IPS-20b (cell line): ENCODE data around the gene ADCY9.
"Not testable (repeated sequence)": the region's sequence is repeated elsewhere in the genome, so short reads cannot be mapped to it uniquely, and the experiment has no call there.

Source experiments
- H3K27ac ChIP-seq: one replicate; pipeline ENCODE4 v1.5.1; 2013; ENCODE audit warnings: low read length
- H3K27me3 ChIP-seq: 2 replicates; pipeline ENCODE4 v1.6.1; 2013; ENCODE audit warnings: mild to moderate bottlenecking, low read length, inconsistent platforms; ENCODE audit not compliant: insufficient read depth
- H3K36me3 ChIP-seq: 2 replicates; pipeline ENCODE4 v1.6.1; 2013; ENCODE audit warnings: low read depth, mild to moderate bottlenecking, inconsistent platforms, low read length, moderate library complexity; ENCODE audit not compliant: insufficient read depth
- H3K4me1 ChIP-seq: 2 replicates; pipeline ENCODE4 v1.6.1; 2013; ENCODE audit warnings: mild to moderate bottlenecking, control low read depth, inconsistent platforms, low read length, moderate library complexity; ENCODE audit not compliant: insufficient read depth
- H3K4me3 ChIP-seq: 2 replicates; pipeline ENCODE4 v1.5.1; 2013; ENCODE audit warnings: mild to moderate bottlenecking, low read length, inconsistent platforms
- H3K9ac ChIP-seq: 2 replicates; pipeline ENCODE4 v1.6.1; 2013; ENCODE audit warnings: low read depth, mild to moderate bottlenecking, inconsistent platforms, low read length, moderate library complexity
- H3K9me3 ChIP-seq: 2 replicates; pipeline ENCODE4 v1.6.1; 2013; ENCODE audit warnings: mild to moderate bottlenecking, low read depth, low read length, inconsistent platforms; ENCODE audit not compliant: insufficient read depth

Gene ADCY9

DNA sequence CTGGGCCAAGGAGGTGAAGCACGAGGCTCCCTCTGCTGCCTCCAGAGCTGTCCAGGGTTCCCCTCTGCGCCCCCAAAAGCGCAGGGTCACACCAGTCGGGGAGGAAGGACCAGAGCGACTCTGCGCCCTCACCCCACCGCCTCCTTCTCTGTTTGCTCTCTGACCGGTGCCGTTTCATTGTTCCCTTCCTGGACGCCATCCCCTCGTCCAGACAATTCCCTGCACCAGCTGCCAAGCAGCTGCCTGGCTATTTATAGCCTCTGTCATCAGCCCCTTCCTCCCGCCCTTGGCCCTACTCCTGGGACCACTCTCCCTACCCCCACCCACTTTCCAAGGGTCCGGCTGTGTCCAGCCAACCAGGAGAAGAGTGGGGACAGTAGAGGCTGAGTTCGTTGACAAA, 167.0 kb downstream of the ADCY9 start:
- no peak overlapping the region for H3K9ac ChIP-seq
- no peak overlapping the region for H3K27ac ChIP-seq
- no peaks in the 10 kb centered on the region for H3K4me1 ChIP-seq
- H3K4me3 ChIP-seq: no peak overlapping the region
- H3K27me3 ChIP-seq: no peaks in the 10 kb centered on the region
- no peaks in the 10 kb centered on the region for H3K36me3 ChIP-seq
- H3K9me3 ChIP-seq: no peaks in the 10 kb centered on the region

GRCh38 chr16:3948378-3948995, 167.8 kb downstream of the ADCY9 start:
- Histone ChIP-seq H3K9ac (no peak overlapping the region), H3K36me3 (no peaks in the 10 kb centered on the region), H3K27me3 (no peaks in the 10 kb centered on the region), H3K4me3 (no peak overlapping the region), H3K4me1 (no peaks in the 10 kb centered on the region), H3K27ac (no peak overlapping the region), H3K9me3 (no peaks in the 10 kb centered on the region)

DNA sequence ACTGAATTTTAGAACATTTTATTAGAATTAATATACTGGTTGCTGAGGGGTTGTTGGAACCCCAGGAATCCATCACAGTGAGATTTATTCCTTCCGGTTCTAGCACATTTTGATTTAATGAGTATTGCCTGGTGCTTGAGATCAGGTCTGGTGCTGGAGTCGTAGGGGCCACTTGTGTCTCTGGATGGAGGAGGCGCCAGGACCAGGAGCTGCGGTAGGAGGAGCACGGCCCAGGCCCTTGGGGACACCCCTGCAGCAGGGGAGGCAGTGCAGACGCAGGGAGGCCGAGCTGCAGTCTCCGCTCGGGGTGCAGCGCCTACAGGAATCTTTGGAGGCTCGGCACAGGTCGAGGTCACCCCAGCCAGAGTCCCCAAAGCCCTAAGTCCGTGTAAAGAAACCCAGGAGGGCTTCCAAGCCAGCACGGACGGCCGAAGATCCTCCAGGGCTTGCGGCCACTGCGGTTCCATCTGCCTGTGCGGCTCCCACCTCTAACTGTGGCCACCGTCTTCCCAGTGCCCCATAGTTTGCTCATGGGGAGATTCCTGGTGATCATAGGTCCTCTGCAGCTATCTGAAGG, 169.6 kb downstream of the ADCY9 start:
- Histone ChIP-seq H3K27me3 (no peaks in the 10 kb centered on the region), H3K27ac (no peak overlapping the region), H3K4me1 (no peaks in the 10 kb centered on the region), H3K4me3 (no peak overlapping the region), H3K36me3 (no peaks in the 10 kb centered on the region), H3K9me3 (no peaks in the 10 kb centered on the region), H3K9ac (no peak overlapping the region)

- Histone ChIP-seq H3K27me3 (no peaks in the 10 kb centered on the region), H3K9me3 (no peaks in the 10 kb centered on the region), H3K4me1 (no peaks in the 10 kb centered on the region), H3K4me3 (no peak overlapping the region), H3K27ac (no peak overlapping the region), H3K9ac (no peak overlapping the region), H3K36me3 (no peaks in the 10 kb centered on the region)
These were observed 170.3 kb downstream of the ADCY9 start for GRCh38 chr16:3945751-3946603.

DNA sequence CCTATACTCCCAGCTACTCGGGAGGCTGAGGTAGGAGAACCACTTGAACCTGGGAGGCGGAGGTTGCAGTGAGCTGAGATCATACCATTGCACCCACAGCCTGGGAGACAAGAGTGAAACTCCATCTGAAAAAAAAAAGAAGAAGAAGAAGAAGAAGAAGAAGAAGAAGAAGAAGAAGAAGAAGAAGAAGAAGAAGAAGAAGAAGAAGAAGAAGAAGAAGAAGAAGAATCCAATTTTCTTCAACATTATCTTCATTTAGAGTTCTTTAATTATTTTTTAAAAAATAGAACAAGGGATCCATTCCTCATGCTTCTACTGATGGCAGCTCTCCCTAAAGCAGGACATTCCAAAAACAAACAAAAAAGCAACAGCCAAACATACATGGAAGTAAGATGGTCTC, 171.8 kb downstream of the ADCY9 start:
- H3K27ac ChIP-seq, H3K4me1 ChIP-seq, H3K9ac ChIP-seq, H3K36me3 ChIP-seq, H3K9me3 ChIP-seq, H3K27me3 ChIP-seq, H3K4me3 ChIP-seq: not testable (repeated sequence)

- not testable (repeated sequence) for H3K9ac ChIP-seq, H3K27me3 ChIP-seq, H3K9me3 ChIP-seq, H3K4me1 ChIP-seq, H3K4me3 ChIP-seq, H3K36me3 ChIP-seq, H3K27ac ChIP-seq
These were observed 174.1 kb downstream of the ADCY9 start for GRCh38 chr16:3942146-3942545.

GRCh38 chr16:3938843-3939624, 177.2 kb downstream of the ADCY9 start:
- Histone ChIP-seq H3K9ac (no peak overlapping the region), H3K4me3 (peak overlapping the region; percentile 63; the same call in 1 of the 2 replicates), H3K27ac (no peak overlapping the region), H3K36me3 (no peaks in the 10 kb centered on the region), H3K9me3 (no peaks in the 10 kb centered on the region), H3K4me1 (peaks cover 4% of the 10 kb centered on the region; the same call in 1 of the 2 replicates), H3K27me3 (peaks cover 4% of the 10 kb centered on the region; the same call in 1 of the 2 replicates)

DNA sequence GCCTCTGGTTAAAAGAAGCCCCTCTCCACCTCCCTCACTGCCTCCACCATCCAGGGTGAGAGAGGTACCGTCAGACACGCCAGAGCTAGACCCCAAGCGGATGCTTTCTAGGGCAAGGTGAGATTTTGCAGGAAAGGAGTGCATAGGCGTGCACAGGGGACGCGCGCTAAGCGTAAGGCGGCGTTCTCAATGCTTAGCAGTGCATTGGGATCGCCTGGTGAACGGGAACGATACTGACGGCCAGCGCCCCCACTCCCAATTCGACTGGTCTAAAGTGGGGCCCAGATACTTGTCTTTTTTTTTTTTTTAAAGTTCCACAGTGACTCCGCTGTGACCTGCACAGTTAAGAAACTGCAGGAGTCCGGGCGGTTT, 177.8 kb downstream of the ADCY9 start:
- peaks cover 4% of the 10 kb centered on the region; the same call in 1 of the 2 replicates for H3K27me3 ChIP-seq
- H3K4me3 ChIP-seq: peak overlapping the region; percentile 63; the same call in 1 of the 2 replicates
- no peaks in the 10 kb centered on the region for H3K9me3 ChIP-seq
- H3K4me1 ChIP-seq: peaks cover 4% of the 10 kb centered on the region; the same call in 1 of the 2 replicates
- no peak overlapping the region for H3K9ac ChIP-seq
- no peaks in the 10 kb centered on the region for H3K36me3 ChIP-seq
- H3K27ac ChIP-seq: no peak overlapping the region

- Histone ChIP-seq H3K27me3 (peaks cover 4% of the 10 kb centered on the region; the same call in 1 of the 2 replicates), H3K27ac (no peak overlapping the region), H3K36me3 (no peaks in the 10 kb centered on the region)
These were observed 179.0 kb downstream of the ADCY9 start for GRCh38 chr16:3937066-3937875.

GRCh38 chr16:3935921-3936320, 180.3 kb downstream of the ADCY9 start:
- Histone ChIP-seq H3K27ac (no peak overlapping the region), H3K9me3 (no peaks in the 10 kb centered on the region), H3K4me1 (peaks cover 4% of the 10 kb centered on the region; the same call in 1 of the 2 replicates), H3K9ac (no peak overlapping the region), H3K36me3 (no peaks in the 10 kb centered on the region), H3K4me3 (no peak overlapping the region), H3K27me3 (peaks cover 4% of the 10 kb centered on the region; the same call in 1 of the 2 replicates)

More at GRCh38 chr16:3937066-3937875, 179.0 kb downstream of the ADCY9 start:
- H3K4me1 ChIP-seq: peaks cover 4% of the 10 kb centered on the region; the same call in 1 of the 2 replicates
- no peak overlapping the region for H3K4me3 ChIP-seq
- no peak overlapping the region for H3K9ac ChIP-seq
- no peaks in the 10 kb centered on the region for H3K9me3 ChIP-seq
